OCI-LY1 (cell line): ENCODE measurements around the gene UVSSA.

Source experiments
- H2AFZ ChIP-seq: fragments of 200-600 bp; sonication (generic), shearing (Covaris generic); 2 replicates; pipeline ENCODE4 v1.6.0; 2014; ENCODE audit warnings: antibody characterized with exemption, mild to moderate bottlenecking, low read length
- H3F3A ChIP-seq: fragments of 200-600 bp; sonication (generic), shearing (Covaris generic); 2 replicates; pipeline ENCODE4 v1.6.0; 2014; ENCODE audit warnings: mild to moderate bottlenecking, antibody characterized with exemption, low read length, moderate library complexity; ENCODE audit not compliant: insufficient read depth
- H3K27ac ChIP-seq: fragments of 200-600 bp; sonication (generic); 2 replicates; pipeline ENCODE4 v1.5.1; 2014; ENCODE audit warnings: low read length, mixed run types, mild to moderate bottlenecking, low read depth; ENCODE audit not compliant: poor library complexity, severe bottlenecking
- H3K27me3 ChIP-seq: fragments of 200-600 bp; sonication (generic); 2 replicates; pipeline ENCODE4 v1.6.0; 2014; ENCODE audit warnings: antibody characterized with exemption, mild to moderate bottlenecking, low read length, moderate library complexity; ENCODE audit not compliant: insufficient read depth
- H3K36me3 ChIP-seq: fragments of 200-600 bp; sonication (generic); 2 replicates; pipeline ENCODE4 v1.6.1; 2014; ENCODE audit warnings: mild to moderate bottlenecking, antibody characterized with exemption, low read length, moderate library complexity, mixed read lengths; ENCODE audit not compliant: insufficient read depth
- H3K4me1 ChIP-seq: fragments of 200-600 bp; sonication (generic); 2 replicates; pipeline ENCODE4 v1.5.1; 2014; ENCODE audit warnings: mild to moderate bottlenecking, low read length, moderate library complexity; ENCODE audit not compliant: insufficient read depth, severe bottlenecking
- H3K4me2 ChIP-seq: fragments of 200-600 bp; sonication (generic), shearing (Covaris generic); 2 replicates; pipeline ENCODE4 v1.6.1; 2014; ENCODE audit warnings: low read length
- H3K4me3 ChIP-seq: fragments of 200-600 bp; sonication (generic); 2 replicates; pipeline ENCODE4 v1.5.1; 2014; ENCODE audit warnings: low read length, low read depth, mild to moderate bottlenecking, mixed read lengths; ENCODE audit not compliant: poor library complexity, severe bottlenecking
- H3K79me2 ChIP-seq: fragments of 200-600 bp; shearing (Covaris generic); 2 replicates; pipeline ENCODE4 v1.6.1; 2016; ENCODE audit warnings: mixed run types, low read length, mixed read lengths; ENCODE audit not compliant: insufficient read depth
- H3K9ac ChIP-seq: fragments of 200-600 bp; sonication (generic), shearing (Covaris generic); 2 replicates; pipeline ENCODE4 v1.6.1; 2014; ENCODE audit warnings: mild to moderate bottlenecking, low read length, mixed read lengths
- H3K9me2 ChIP-seq: fragments of 200-600 bp; sonication (generic), shearing (Covaris generic); 2 replicates; pipeline ENCODE4 v1.6.1; 2014; ENCODE audit warnings: low read depth, mild to moderate bottlenecking, low read length, mixed read lengths
- H3K9me3 ChIP-seq: fragments of 200-600 bp; shearing (Covaris generic); 2 replicates; pipeline ENCODE4 v1.6.1; 2014; ENCODE audit warnings: low read length, mixed read lengths
- H4K20me1 ChIP-seq: fragments of 200-600 bp; sonication (generic), shearing (Covaris generic); 2 replicates; pipeline ENCODE4 v1.6.0; 2016; ENCODE audit warnings: mild to moderate bottlenecking, low read length; ENCODE audit not compliant: insufficient read depth
- CTCF ChIP-seq: fragments of 200-600 bp; sonication (generic), shearing (Covaris generic); IDR thresholded peaks from 2 replicates; pipeline ENCODE4 v1.5.1; 2017; ENCODE audit warnings: mild to moderate bottlenecking, antibody characterized with exemption, low read length, moderate library complexity, mixed read lengths
- EZH2 ChIP-seq: fragments of 200-600 bp; sonication (generic), shearing (Covaris generic); IDR thresholded peaks from 2 replicates; pipeline ENCODE4 v1.8.0; 2017; ENCODE audit warnings: borderline replicate concordance, mixed run types, mild to moderate bottlenecking, antibody characterized with exemption, low read length, moderate library complexity, mixed read lengths

Gene UVSSA

GRCh38 chr4:1410491-1411325, 63.7 kb downstream of the UVSSA start:
- no peaks in the 10 kb centered on the region for H3K79me2 ChIP-seq
- H3K4me1 ChIP-seq: no peaks in the 10 kb centered on the region
- H4K20me1 ChIP-seq: no peaks in the 10 kb centered on the region
- H3F3A ChIP-seq: no peaks in the 10 kb centered on the region
- H3K9me2 ChIP-seq: no peaks in the 10 kb centered on the region
- no peak overlapping the region for H3K9ac ChIP-seq
- no peaks in the 10 kb centered on the region for H3K27me3 ChIP-seq
- H3K36me3 ChIP-seq: no peaks in the 10 kb centered on the region
- no peak overlapping the region for H2AFZ ChIP-seq
- H3K4me3 ChIP-seq: no peak overlapping the region
- TF ChIP-seq EZH2 (no peak), CTCF (no peak)
- H3K27ac ChIP-seq: no peak overlapping the region
- H3K9me3 ChIP-seq: no peaks in the 10 kb centered on the region
- H3K4me2 ChIP-seq: no peak overlapping the region

GRCh38 chr4:1411436-1412375, 64.7 kb downstream of the UVSSA start:
- Histone ChIP-seq H3F3A (no peaks in the 10 kb centered on the region), H3K27ac (no peak overlapping the region), H3K27me3 (no peaks in the 10 kb centered on the region), H3K4me2 (no peak overlapping the region), H3K4me1 (no peaks in the 10 kb centered on the region), H3K79me2 (no peaks in the 10 kb centered on the region), H3K9ac (no peak overlapping the region), H4K20me1 (no peaks in the 10 kb centered on the region), H3K36me3 (no peaks in the 10 kb centered on the region), H3K9me2 (no peaks in the 10 kb centered on the region), H3K4me3 (no peak overlapping the region), H3K9me3 (no peaks in the 10 kb centered on the region), H2AFZ (no peak overlapping the region)
- no peak for TF ChIP-seq CTCF
- TF ChIP-seq EZH2: no peak

GRCh38 chr4:1412376-1413203, 65.6 kb downstream of the UVSSA start:
- TF ChIP-seq CTCF (no peak), EZH2 (no peak)
- Histone ChIP-seq H3K4me1 (no peaks in the 10 kb centered on the region), H3K4me3 (no peak overlapping the region), H3K9me3 (no peaks in the 10 kb centered on the region), H3K27me3 (no peaks in the 10 kb centered on the region), H3K4me2 (no peak overlapping the region), H3F3A (no peaks in the 10 kb centered on the region), H2AFZ (no peak overlapping the region), H4K20me1 (no peaks in the 10 kb centered on the region), H3K9me2 (no peaks in the 10 kb centered on the region), H3K27ac (no peak overlapping the region), H3K9ac (no peak overlapping the region), H3K79me2 (no peaks in the 10 kb centered on the region), H3K36me3 (no peaks in the 10 kb centered on the region)
